Measurements from ENCODE around the gene NCAM1.

Gene NCAM1

GRCh38 chr11:113213549-113213948 is 252.3 kb downstream of the NCAM1 start:
- no peak for DNase-seq

GRCh38 chr11:113222241-113222640 is 261.0 kb downstream of the NCAM1 start:
- no peak for DNase-seq

DNA sequence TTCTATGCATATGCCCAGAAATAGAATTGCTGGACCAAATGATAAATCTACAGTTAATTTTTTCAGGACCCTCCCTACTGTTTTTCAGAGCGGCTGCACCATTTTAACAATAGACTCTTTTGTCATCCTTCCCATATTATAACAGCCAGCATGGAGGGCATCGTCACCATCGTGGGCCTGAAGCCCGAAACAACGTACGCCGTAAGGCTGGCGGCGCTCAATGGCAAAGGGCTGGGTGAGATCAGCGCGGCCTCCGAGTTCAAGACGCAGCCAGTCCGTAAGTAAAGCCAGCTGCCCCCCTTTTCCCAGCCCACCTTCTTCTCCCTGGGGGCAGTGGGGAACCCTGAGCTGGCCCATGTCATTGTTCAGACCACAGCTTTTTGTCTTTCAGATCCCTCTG is 273.7 kb downstream of the NCAM1 start:
- no peak for DNase-seq

DNA sequence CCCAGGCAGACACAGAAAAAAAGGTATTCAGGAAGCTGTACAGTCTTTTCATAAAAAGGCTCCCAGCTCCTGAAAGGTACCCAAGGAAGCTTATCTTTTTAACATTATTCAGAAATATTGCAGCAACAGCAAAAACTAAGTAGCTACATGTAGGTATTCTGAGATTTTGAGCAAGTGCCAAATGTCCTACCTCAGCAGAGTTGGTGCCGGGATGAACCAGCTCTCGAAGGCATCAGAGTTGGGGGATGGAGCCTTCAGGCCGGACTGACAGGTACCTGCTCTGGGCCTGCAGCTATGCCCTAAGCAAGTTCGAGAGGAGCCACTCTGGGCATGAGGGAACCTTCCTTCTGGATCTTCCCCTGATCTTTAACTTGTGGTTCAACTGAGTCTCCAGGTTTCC is 276.0 kb downstream of the NCAM1 start:
- DNase-seq: no peak

- no peak for DNase-seq
Observed at GRCh38 chr11:113238721-113239120, 277.5 kb downstream of the NCAM1 start.

- no peak for DNase-seq
Observed at GRCh38 chr11:113240389-113240788, 279.2 kb downstream of the NCAM1 start.

GRCh38 chr11:113240790-113241635 is 279.8 kb downstream of the NCAM1 start:
- peak; percentile 40 for DNase-seq

DNA sequence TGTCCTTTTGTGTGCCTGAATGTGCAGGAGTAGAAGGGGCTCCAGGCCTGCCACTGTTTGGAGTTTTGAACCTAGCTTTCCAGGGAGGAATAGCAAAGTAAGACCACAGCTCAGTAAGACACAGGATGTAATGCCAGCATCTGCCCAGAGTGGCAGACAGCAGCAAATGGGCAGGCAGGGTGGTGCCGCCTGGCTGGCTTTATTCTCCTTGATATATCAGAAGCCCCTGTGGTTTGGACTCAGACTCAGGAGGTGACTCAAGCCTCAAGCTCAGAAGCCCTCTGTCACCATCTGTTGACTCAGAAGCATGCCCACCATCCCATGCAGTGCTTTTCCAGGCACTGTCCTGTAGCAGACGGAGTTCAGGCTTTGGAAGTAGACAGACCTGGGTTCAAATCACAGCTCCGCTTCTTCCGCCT is 280.4 kb downstream of the NCAM1 start:
- peak; percentile 41 for DNase-seq

DNA sequence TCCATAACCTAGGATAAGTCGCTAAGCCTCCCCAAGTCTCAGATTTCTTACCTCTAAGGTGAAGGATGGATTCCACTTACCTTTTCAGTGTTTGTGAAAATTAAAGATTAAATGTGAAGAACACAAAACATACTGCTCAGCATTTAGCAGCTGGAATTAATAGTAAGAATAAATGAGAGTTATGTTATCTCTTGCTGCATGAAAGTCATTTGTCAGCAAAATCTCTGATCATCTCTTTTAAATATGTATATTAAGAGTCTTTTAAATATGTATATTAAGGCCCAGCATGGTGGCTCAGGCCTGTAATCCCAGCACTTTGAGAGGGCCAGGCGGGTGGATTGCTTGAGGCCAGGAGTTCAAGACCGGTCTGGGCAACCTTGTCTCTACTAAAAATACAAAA is 280.8 kb downstream of the NCAM1 start:
- DNase-seq: no peak

GRCh38 chr11:113242767-113243397 is 281.7 kb downstream of the NCAM1 start:
- peak; percentile 71 for DNase-seq

DNA sequence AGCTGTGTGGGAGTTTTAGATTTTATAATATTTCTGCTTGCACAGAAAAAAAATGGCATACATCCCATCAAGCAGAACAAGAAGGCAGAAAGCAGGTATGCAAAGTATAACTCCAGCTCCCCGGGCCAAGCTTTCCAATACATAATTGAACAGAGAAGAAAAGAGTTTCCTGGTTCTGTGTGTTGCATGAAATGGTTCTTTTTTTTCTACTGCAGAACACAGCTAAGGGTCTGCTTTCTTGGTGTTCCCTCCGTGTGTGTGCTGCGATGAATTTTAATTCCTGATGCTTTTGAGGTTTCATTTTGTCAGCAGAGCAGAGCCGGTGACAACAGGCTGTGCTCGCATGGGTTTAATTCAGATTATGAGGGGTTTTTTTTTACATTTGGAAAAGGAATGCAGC is 282.5 kb downstream of the NCAM1 start:
- DNase-seq: no peak

GRCh38 chr11:113245216-113245615 is 284.0 kb downstream of the NCAM1 start:
- no peak for DNase-seq

DNA sequence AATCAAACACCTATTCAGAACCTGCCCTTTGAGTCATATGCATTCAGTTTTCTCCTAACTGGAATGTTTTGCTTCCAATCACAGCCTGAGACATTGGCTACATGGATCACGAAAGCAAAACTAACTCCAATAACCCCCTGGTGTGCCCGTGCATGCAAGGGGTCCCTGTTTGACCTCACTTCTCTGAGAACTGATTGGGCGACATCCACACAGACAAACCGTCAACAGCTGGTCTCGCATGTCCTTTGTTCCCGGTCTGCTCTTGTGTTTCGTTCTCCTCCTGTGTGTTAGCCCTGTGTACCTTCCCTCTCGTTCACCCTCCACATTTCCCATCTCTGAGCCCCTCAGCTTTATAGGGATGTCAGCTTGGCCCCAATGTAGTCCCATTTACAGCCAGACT is 286.0 kb downstream of the NCAM1 start:
- no peak for DNase-seq

GRCh38 chr11:113247966-113248365 is 286.7 kb downstream of the NCAM1 start:
- no peak for DNase-seq

DNA sequence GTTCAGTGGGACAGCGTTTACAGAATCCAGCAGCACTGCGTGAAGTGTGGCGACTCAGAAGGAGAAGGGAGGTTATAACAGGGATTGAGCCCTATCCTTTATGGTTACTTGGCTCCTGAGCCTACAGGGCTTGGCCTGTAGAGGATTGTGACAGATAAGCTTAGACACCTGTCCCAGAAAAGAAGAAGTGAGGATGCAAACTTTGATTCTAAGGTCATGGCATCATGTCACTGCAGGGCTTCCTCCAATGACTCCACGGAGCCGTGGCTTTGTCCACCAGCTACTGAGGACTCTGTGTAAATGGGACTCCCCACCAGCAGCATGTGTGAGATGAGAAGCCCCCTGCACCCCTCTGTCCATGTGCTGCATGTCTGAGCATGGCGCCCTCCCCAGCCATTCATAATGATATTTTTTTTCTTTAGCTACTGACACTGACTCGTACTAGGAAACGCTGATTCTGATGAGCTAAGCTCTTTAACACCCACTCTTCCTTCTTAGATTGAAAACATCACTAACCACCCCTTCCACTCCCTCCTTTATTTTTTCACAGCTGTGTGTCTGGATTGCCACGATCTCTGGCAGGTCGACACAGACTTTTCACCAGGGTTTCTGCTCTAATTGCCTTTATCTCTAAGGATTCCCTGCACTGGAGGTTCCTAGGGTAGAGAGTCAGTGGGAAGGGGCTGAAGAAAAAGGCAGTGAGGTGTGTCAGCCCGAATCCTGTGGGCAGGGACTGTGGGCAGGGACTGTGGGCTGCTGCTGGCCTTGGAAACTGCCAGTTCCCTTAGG is 287.7 kb downstream of the NCAM1 start:
- DNase-seq: no peak

DNA sequence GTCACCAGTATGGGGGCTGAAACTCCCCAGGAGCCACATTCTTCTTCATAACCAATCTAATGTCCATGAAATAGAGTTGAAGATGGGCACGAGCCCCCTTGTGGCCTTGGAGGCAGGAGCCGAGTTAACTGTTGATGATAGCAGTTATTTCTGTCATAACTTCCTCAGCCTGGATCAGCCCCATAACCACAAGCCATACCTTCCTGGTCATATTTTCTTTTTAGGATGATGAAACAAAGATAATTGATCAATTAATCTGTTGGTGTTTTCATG is 288.2 kb downstream of the NCAM1 start:
- peak; percentile 19 for DNase-seq

DNA sequence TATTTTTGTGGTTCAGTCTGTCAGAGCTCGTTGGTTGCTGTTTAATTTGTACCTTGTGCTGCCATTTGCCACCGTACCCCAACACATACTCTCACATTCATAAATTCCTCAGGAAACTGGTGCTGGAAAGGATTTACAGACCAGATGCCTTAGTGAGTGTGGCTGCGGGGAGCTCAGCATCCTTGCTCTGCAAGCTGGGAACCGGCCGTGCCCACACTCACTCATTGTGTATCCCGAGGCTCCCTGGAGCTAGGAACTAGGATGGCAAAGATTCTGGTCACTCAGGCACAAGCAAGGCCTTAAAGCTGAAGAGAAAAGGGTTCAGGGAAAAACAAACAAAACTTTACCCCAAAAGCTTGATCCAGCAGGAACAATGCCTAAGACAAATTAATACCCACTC is 288.6 kb downstream of the NCAM1 start:
- no peak for DNase-seq

DNA sequence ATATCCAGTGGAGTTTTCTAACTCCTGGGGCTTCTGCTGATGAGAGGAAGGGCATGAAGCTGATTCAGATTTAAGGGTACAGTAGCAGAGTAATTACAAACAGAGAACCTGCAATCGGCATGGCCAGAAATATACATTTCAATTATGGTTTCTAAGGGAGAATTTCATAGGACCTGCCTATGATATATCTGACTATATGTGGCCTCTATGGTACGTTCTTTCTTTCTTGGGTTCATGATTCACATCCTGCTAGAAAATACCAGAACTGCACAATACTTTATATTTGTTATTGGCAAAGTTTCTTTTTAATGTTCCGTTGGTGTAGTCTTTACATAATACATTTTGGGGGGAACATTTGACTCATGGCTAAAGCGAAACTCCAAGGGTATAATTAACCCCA is 290.1 kb downstream of the NCAM1 start:
- DNase-seq: peak; percentile 23

DNA sequence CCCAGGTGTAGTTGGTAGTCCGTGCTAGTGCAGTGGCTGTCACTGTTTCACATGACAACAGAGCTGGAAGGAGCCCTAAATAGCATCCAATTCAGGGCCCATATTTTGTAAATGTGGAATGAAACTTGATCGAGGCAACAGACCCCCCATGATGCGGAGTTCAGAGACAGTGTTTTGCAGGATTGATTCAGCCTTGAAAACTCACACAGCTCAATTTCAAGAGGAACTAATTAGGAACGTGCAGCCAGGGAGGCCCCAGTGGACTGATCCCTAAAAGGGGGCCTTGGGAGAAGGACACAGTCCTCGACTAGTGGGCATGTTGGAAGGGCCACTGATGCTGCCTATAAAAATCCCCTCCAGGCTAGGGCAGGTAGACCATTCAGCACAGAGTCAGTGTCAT is 292.2 kb downstream of the NCAM1 start:
- DNase-seq: no peak

GRCh38 chr11:113255096-113255495 is 293.9 kb downstream of the NCAM1 start:
- no peak for DNase-seq

DNA sequence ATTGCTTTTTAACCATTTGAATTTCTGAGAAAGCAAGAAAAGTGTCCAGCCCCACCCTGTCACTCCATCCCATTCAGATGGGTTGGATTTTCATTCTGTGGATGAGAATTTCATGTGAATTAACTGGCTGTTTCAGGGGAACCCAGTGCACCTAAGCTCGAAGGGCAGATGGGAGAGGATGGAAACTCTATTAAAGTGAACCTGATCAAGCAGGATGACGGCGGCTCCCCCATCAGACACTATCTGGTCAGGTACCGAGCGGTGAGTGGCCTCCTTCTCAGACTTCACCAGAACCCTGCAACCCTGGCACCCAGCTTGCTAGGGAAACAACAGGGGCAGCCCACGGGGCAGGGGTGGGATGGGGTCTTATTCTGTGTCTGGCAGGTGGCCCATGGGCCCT is 294.5 kb downstream of the NCAM1 start:
- DNase-seq: no peak

- no peak for DNase-seq
Observed at GRCh38 chr11:113256431-113257202, 295.4 kb downstream of the NCAM1 start.

DNA sequence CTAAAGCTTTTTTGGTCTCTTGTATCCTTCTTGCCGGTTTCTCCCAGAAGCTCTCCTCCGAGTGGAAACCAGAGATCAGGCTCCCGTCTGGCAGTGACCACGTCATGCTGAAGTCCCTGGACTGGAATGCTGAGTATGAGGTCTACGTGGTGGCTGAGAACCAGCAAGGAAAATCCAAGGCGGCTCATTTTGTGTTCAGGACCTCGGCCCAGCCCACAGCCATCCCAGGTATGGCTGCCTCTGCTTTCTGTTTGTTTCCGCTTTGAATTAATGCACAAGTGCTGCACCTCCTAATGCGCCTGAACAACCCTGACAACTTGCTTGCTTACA is 298.8 kb downstream of the NCAM1 start:
- no peak for DNase-seq
